NCI-H345 treated with DMSO at 0.1 percent for 48 hours (cell line): ENCODE results near the gene CLCA2.
A peak's percentile ranks its signal among the peaks of the same experiment; 100 is the strongest.

Experiments
- DNase-seq: peaks from one replicate; lab custom pipeline; 2025; ENCODE audit not compliant: unreplicated experiment; lab: John Stamatoyannopoulos, UW

Gene CLCA2

DNA sequence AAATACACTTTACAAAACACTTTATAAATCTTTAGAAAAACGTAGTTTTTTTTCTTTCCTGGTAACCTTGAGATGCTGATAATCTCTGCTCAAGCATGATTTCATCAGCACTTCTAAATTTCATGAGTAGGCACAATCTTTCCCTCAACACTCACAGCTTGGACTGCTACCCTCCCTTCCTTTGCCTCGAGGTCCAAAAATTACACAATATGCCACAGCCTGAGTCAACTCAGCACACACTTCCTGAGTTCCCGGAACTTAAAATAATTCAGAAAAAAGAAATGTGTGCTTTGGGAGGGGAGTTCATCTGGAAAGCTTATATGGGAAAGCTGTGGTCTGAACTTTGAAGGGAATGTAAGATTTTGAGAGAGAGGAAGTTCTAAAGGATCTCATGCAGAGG, 5.9 kb downstream of the CLCA2 start:
- no peak for DNase-seq

GRCh38 chr1:86430376-86430775, 6.4 kb downstream of the CLCA2 start:
- DNase-seq, result no peak

DNA sequence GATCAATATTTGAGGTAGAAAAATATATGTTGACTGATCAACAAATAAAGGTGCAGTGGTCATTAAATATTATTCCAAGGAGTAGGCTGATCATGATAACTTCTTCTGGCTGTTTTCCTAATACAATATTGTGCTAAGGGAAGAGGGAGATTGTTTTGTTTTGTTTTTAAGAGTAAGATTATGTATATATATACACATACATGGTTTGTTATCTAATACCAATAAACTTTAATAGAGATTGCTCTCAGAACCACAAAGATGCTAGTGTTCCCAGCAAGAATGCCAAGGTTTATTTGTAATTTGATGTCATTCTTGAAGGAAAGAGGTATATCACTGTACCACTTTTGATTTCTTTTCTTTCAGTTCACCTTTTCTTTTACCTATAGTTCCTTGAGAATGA, 10.1 kb downstream of the CLCA2 start:
- no peak for DNase-seq

GRCh38 chr1:86435327-86435726, 11.4 kb downstream of the CLCA2 start:
- no peak for DNase-seq

GRCh38 chr1:86436041-86436440, 12.1 kb downstream of the CLCA2 start:
- DNase-seq, result peak; percentile 27

- DNase-seq, result no peak
Observed at GRCh38 chr1:86441581-86441980, 17.6 kb downstream of the CLCA2 start.

- no peak for DNase-seq
Observed at GRCh38 chr1:86441997-86442396, 18.0 kb downstream of the CLCA2 start.

DNA sequence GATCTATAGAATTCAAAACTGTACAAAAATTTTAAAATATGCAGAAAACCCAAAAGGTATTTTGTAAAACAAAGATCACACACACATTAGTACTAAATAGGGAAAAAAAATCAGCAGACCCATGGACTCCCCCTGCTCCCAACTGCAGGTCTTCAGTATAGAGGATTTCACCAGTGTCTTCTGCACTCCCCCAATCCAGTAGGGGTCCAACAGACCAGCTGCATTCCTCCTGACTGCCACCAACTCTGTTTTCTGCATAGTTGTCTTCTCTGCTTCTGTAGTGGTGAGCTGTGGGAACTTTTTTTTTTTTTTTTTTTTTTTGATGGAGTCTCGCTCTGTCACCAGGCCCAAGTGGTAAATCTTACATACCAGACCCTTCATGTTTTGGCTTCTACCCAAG, 21.9 kb downstream of the CLCA2 start:
- no peak for DNase-seq

DNA sequence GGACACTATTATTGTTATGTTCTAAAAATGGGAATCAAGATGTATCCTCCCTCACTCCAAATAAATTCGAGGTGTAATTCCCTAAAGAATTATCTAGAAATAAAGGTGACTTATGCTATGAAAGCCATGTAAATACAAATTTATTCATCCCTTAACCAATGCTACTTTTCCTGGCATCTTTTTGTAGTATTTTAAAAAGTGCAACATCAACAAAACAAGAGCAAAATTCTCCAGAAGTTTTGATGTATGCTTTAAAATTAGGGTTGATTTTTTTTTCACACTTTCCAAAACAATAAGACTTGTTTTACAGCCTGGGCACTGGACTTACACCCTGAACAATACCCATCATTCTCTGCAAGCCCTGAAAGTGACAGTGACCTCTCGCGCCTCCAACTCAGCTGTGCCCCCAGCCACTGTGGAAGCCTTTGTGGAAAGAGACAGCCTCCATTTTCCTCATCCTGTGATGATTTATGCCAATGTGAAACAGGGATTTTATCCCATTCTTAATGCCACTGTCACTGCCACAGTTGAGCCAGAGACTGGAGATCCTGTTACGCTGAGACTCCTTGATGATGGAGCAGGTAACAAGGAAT, 23.3 kb downstream of the CLCA2 start:
- DNase-seq, result no peak

GRCh38 chr1:86448670-86449069, 24.7 kb downstream of the CLCA2 start:
- no peak for DNase-seq

DNA sequence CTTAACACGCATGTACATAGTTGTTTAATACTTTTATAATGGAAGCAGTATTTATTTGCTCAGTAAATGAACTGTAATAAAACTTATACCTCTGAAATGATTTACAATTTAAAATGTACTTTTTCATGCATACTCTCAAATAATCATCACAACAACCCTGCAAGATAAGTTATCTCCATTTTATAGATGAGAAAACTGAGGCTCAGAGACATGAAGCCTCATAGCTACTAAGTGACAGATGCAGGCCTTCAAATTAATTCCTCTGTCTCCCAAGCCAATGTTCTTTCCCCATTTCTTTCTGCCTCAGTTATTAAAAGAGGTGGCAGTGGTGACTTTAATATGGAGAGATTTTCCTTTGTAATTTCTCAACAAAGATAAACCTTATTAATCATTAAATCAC, 25.1 kb downstream of the CLCA2 start:
- no peak for DNase-seq

GRCh38 chr1:86450847-86451246, 26.9 kb downstream of the CLCA2 start:
- no peak for DNase-seq

DNA sequence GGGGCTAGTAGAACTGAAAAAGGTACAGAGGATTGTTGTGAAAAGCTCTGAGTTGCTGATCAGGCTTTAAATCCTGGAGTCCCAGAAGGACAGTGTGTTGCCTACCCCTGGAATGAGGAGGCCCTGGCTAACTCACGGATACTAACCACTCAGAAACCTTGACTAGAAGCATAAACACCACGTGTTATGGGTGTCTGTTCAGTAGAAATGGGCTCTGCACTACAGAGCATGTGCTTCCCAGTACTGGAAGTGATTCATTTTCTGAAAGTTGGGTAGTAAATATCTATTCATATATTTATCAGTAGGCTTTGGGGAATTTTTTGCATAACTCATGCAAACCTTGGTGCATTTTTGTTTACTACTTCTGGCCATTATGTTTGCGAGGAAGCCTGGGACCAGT, 29.7 kb downstream of the CLCA2 start:
- DNase-seq, result no peak

DNA sequence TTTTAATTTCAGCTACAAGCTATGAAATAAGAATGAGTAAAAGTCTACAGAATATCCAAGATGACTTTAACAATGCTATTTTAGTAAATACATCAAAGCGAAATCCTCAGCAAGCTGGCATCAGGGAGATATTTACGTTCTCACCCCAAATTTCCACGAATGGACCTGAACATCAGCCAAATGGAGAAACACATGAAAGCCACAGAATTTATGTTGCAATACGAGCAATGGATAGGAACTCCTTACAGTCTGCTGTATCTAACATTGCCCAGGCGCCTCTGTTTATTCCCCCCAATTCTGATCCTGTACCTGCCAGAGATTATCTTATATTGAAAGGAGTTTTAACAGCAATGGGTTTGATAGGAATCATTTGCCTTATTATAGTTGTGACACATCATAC, 31.1 kb downstream of the CLCA2 start:
- DNase-seq, result no peak

GRCh38 chr1:86460998-86461397, 37.0 kb downstream of the CLCA2 start:
- DNase-seq, result no peak

- no peak for DNase-seq
Observed at GRCh38 chr1:86461482-86461881, 37.5 kb downstream of the CLCA2 start.

DNA sequence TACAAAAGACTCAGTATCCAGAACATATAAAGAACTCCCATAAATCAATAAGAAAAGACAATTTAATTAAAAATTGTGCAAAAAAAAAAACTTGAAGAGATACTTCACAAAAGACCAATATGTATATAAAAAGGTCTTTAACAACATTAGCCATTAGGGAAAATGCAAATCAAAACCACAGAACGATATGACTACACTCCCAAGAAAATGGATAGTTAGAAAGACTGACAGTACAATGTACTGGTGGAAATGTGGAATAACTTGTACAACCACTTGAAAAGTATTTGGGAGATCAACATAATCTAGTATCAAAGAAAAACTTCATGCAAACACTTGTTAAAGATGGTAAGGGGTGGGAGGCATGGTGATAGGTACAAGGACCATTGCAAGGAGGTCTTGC, 40.8 kb downstream of the CLCA2 start:
- no peak for DNase-seq

DNA sequence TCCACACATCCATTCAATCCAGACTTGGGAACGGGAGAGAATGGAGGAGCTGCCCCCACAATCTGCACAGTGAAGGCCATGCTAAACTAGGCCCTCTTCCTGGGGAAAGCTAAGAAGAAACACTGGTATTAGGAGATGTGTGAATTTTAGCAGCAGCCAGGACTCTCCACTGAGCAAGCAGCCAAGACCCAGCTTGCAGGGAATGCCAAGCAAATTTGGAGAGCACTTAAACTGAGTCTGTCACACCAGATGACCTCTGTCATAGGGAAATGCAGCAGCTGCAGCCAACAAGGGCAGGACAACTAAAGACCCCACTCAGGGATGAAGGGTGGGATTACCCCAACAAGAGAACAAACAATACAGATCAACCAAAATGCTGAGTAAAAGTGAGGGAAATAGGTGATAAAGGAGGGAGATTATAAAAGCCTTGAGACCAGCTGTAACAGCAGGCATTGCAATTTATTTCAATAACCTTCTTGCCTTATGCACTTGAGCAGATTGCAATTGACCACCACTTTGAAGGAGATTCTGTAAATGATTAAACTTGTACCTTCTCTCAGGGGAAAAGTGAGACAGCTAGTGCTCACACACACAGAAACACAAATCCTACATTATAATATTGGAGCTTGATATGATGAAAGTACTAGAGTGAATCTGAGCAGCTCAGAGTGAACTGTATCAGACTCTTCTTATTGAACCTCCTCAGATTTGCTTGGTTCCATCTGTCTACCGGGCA, 42.3 kb downstream of the CLCA2 start:
- DNase-seq, result no peak

DNA sequence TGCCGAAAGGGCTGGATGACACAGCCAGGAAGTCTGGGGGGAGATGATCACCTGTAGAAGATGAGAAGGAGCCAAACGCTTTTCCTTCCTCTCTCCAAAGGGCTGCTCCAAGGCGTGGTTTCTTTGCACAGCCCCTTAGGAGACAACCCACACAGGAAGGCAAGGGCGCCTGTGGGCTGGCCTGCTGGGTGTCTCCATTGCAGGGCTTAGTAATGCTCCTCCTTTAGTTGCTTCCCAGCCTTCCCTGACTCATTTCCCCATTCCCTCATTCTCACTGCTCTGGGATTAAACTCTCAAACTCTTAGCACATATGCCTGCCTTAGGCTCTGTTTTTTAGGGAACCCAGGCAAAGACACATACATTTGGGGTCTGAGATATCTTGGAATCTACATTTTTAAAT, 43.0 kb downstream of the CLCA2 start:
- no peak for DNase-seq

- no peak for DNase-seq
Observed at GRCh38 chr1:86468501-86468977, 44.6 kb downstream of the CLCA2 start, which contains the start of gene CLCA1. Gene CLCA1 (plus strand): TSS chr1:86468927. CDS start chr1:86468972, 45 bp downstream.

- no peak for DNase-seq
Observed at GRCh38 chr1:86470859-86471258, 46.9 kb downstream of the CLCA2 start.

DNA sequence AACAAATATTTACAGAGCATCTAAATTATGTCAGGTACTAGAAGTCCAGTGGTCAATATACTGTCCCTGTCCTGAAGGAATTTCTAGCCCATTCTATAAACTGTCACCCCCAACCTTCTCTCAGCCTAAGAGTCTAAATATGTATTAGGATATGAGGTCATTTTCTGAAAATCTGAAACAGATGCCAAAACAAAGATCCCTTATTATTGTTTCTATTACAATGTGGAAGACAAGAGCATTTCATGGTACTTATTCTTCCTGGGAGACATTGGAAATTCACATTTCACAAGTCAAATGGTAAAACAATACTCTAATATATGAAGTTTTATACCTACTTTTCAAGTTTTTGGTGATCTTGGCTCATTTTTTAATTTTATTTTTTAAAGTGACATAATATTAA, 47.3 kb downstream of the CLCA2 start:
- no peak for DNase-seq

DNA sequence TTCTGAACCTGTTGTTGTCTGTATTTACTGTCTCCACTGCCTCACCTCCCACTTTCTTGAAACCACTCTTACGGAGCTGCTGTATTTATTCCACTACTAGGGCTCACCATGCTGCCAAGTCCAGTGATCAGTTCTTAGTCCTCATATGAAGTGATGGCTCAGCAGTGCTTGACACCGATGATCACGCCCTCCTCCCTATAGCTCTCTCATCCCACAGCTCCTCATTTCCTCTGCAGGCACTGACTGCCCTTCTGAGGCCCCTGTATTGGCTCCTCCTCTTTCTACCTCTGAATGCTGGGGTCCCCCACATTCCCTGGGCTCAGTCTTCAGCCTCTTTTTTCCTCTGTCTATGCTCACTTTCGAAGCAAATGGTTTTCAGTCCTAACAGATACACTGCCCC, 48.2 kb downstream of the CLCA2 start:
- DNase-seq, result no peak
